ENCODE results near the gene ARHGAP15.

ARHGAP15 gene

GRCh38 chr2:143674051-143674450 is 544.8 kb downstream of the ARHGAP15 start:
- DNase-seq, result no peak

- DNase-seq, result no peak
Observed at GRCh38 chr2:143675021-143675420, 545.8 kb downstream of the ARHGAP15 start.

GRCh38 chr2:143679617-143680016 is 550.4 kb downstream of the ARHGAP15 start:
- no peak for DNase-seq

GRCh38 chr2:143680885-143681405 is 551.7 kb downstream of the ARHGAP15 start:
- no peak for DNase-seq

- no peak for DNase-seq
Observed at GRCh38 chr2:143682436-143683055, 553.3 kb downstream of the ARHGAP15 start.

- DNase-seq, result no peak
Observed at GRCh38 chr2:143683977-143684376, 554.8 kb downstream of the ARHGAP15 start.

GRCh38 chr2:143684551-143685320 is 555.5 kb downstream of the ARHGAP15 start:
- DNase-seq, result no peak

GRCh38 chr2:143685421-143686078 is 556.3 kb downstream of the ARHGAP15 start:
- no peak for DNase-seq

GRCh38 chr2:143686585-143687164 is 557.5 kb downstream of the ARHGAP15 start:
- no peak for DNase-seq

GRCh38 chr2:143688248-143688647 is 559.0 kb downstream of the ARHGAP15 start:
- no peak for DNase-seq

GRCh38 chr2:143688815-143689214 is 559.6 kb downstream of the ARHGAP15 start:
- no peak for DNase-seq

GRCh38 chr2:143689541-143689940 is 560.3 kb downstream of the ARHGAP15 start:
- DNase-seq, result no peak

GRCh38 chr2:143690235-143690634 is 561.0 kb downstream of the ARHGAP15 start:
- no peak for DNase-seq

GRCh38 chr2:143691121-143691520 is 561.9 kb downstream of the ARHGAP15 start:
- DNase-seq, result no peak

GRCh38 chr2:143692162-143692561 is 562.9 kb downstream of the ARHGAP15 start:
- DNase-seq, result no peak

GRCh38 chr2:143692967-143693366 is 563.7 kb downstream of the ARHGAP15 start:
- no peak for DNase-seq

GRCh38 chr2:143694335-143694734 is 565.1 kb downstream of the ARHGAP15 start:
- DNase-seq, result no peak

- DNase-seq, result no peak
Observed at GRCh38 chr2:143696651-143697050, 567.4 kb downstream of the ARHGAP15 start.

- DNase-seq, result no peak
Observed at GRCh38 chr2:143697744-143698143, 568.5 kb downstream of the ARHGAP15 start.

GRCh38 chr2:143698352-143698751 is 569.1 kb downstream of the ARHGAP15 start:
- DNase-seq, result no peak

- DNase-seq, result no peak
Observed at GRCh38 chr2:143698888-143699570, 569.8 kb downstream of the ARHGAP15 start.

- no peak for DNase-seq
Observed at GRCh38 chr2:143700865-143701264, 571.6 kb downstream of the ARHGAP15 start.

GRCh38 chr2:143701785-143702184 is 572.6 kb downstream of the ARHGAP15 start:
- DNase-seq, result no peak

Data from activated CD4-positive, alpha-beta T cell treated with anti-CD3 and anti-CD28 coated beads for 48 hours (primary cell).